Panc1 (cell line): ENCODE results near the gene ARL11.

Experiments used
- POLR2AphosphoS5 ChIP-seq: IDR thresholded peaks from 2 replicates; pipeline ENCODE4 v1.6.1; 2012; ENCODE audit warnings: mild to moderate bottlenecking, low read depth, low read length, moderate library complexity
- SIN3A ChIP-seq: IDR thresholded peaks from 2 replicates; pipeline ENCODE4 v1.6.1; 2012; ENCODE audit warnings: low read depth, mild to moderate bottlenecking, low read length, moderate library complexity, borderline replicate concordance; ENCODE audit not compliant: insufficient read depth
- TCF7L2 ChIP-seq: IDR thresholded peaks from 2 replicates; pipeline ENCODE4 v1.6.1; 2011; ENCODE audit warnings: mild to moderate bottlenecking, low read depth, low read length, inconsistent platforms
- TF ChIP-seq, protein P1 (sequence below): fragments of 450-650 bp; IDR thresholded peaks from 2 replicates; pipeline ENCODE4 v1.5.1; 2017; ENCODE audit warnings: mild to moderate bottlenecking
- TF ChIP-seq, protein P2 (sequence below), 2 experiments: IDR thresholded peaks; 2 replicates each; pipeline ENCODE4 v1.6.1; 2011 to 2012; ENCODE audit warnings: low read depth in 2 of 2, control low read depth in 1 of 2, low read length in 1 of 2, mild to moderate bottlenecking in 1 of 2, moderate library complexity in 1 of 2; ENCODE audit not compliant: insufficient read depth in 1 of 2

DNA sequence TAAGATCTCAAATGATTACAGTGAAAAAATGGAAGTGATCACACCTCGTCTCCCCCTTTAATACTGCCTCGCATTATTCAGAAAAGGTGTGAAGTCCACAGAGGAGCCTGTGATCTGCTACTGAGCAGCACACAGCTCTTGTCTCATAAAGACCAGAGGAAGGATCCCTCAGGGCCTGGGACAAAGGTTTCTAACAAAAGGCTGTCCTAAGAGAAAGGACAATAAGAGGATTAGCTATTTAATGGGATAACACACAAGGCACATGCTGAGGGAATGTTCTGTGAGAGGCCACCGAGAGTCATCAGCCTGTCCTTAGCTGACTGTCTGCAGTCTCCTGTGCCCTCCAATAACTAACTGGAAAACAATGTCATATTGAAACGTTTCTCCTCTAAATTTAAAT is 36.3 kb downstream of the ARL11 start:
- TF ChIP-seq, protein P1, sequence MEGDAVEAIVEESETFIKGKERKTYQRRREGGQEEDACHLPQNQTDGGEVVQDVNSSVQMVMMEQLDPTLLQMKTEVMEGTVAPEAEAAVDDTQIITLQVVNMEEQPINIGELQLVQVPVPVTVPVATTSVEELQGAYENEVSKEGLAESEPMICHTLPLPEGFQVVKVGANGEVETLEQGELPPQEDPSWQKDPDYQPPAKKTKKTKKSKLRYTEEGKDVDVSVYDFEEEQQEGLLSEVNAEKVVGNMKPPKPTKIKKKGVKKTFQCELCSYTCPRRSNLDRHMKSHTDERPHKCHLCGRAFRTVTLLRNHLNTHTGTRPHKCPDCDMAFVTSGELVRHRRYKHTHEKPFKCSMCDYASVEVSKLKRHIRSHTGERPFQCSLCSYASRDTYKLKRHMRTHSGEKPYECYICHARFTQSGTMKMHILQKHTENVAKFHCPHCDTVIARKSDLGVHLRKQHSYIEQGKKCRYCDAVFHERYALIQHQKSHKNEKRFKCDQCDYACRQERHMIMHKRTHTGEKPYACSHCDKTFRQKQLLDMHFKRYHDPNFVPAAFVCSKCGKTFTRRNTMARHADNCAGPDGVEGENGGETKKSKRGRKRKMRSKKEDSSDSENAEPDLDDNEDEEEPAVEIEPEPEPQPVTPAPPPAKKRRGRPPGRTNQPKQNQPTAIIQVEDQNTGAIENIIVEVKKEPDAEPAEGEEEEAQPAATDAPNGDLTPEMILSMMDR, result no peak
- TF ChIP-seq, protein P2, sequence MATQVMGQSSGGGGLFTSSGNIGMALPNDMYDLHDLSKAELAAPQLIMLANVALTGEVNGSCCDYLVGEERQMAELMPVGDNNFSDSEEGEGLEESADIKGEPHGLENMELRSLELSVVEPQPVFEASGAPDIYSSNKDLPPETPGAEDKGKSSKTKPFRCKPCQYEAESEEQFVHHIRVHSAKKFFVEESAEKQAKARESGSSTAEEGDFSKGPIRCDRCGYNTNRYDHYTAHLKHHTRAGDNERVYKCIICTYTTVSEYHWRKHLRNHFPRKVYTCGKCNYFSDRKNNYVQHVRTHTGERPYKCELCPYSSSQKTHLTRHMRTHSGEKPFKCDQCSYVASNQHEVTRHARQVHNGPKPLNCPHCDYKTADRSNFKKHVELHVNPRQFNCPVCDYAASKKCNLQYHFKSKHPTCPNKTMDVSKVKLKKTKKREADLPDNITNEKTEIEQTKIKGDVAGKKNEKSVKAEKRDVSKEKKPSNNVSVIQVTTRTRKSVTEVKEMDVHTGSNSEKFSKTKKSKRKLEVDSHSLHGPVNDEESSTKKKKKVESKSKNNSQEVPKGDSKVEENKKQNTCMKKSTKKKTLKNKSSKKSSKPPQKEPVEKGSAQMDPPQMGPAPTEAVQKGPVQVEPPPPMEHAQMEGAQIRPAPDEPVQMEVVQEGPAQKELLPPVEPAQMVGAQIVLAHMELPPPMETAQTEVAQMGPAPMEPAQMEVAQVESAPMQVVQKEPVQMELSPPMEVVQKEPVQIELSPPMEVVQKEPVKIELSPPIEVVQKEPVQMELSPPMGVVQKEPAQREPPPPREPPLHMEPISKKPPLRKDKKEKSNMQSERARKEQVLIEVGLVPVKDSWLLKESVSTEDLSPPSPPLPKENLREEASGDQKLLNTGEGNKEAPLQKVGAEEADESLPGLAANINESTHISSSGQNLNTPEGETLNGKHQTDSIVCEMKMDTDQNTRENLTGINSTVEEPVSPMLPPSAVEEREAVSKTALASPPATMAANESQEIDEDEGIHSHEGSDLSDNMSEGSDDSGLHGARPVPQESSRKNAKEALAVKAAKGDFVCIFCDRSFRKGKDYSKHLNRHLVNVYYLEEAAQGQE (IDR thresholded peaks at IDR 0.05; ENCODE audit: insufficient read depth in 1 of 2, low read depth in 2 of 2, low read length in 1 of 2), result no peak
- TF ChIP-seq TCF7L2, result no peak
- TF ChIP-seq POLR2AphosphoS5, result no peak
- TF ChIP-seq SIN3A, result no peak
